ENCODE results near the gene FUCA2. TPM values are rescaled to one million over a fixed set of nuclear protein-coding genes. Genes with fewer than 3 reads are reported as not detected.

Gene FUCA2
- total and polyA plus RNA-seq, 2 of the 8 experiments (the other 6 are each of a cell fraction or from before 2014, with no cell fraction given), result 24.2 to 47.2 TPM

DNA sequence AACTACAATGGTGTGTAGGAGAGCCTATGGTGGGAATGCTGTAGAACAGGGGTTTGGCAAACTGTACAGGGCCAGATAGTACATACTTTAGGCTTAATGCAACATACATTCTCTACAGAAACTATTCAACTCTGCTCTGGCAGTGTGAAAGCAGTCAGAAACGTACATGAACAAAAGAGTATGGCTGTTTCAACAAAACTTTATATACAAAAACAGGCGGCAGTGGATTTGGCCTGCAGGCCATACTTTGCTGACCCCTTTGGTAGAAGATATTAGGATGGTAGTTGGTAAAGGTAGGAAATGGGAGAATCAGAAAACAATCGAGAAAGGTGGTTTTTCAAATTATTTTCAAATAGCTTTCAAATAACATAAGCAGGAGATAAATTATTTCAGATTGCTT, 24.8 kb downstream of the FUCA2 start:
- H3K27me3 ChIP-seq (replicated peaks in 1 of 4; ENCODE audit: control insufficient read depth in 3 of 4, extremely low read depth in 1 of 4, insufficient read depth in 3 of 4, low read length in 3 of 4), result no peaks in the 10 kb centered on the region
- 85% methylated on average over 3 of the region's 3 CpGs; no CpG with 5 or more reads in 1 of the 2 experiments for WGBS, 2 experiments (ENCODE audit: extremely low coverage in 1 of 2, insufficient coverage in 1 of 2, insufficient read length in 1 of 2, insufficient replicate concordance in 2 of 2, low coverage in 1 of 2, low lambda C conversion rate in 2 of 2, missing lambda C conversion rate in 1 of 2)
- H3K56ac ChIP-seq (replicated peaks; ENCODE audit: insufficient read length, low read depth, low read length), result no peak overlapping the region
- H2BK15ac ChIP-seq (ENCODE audit: low read length), result no peak overlapping the region
- H4K91ac ChIP-seq (replicated peaks; ENCODE audit: insufficient read length, low read length), result no peak overlapping the region
- H2BK5ac ChIP-seq (ENCODE audit: low read depth, low read length), result no peak overlapping the region
- no peak overlapping the region for H3K23ac ChIP-seq (ENCODE audit: insufficient read length)
- no peak overlapping the region for H3K4me2 ChIP-seq (ENCODE audit: insufficient read depth in 1 of 2, low read depth in 2 of 2, low read length in 2 of 2)
- H2AK5ac ChIP-seq (ENCODE audit: low read depth, low read length), result no peak overlapping the region
- TF ChIP-seq SAP30 (IDR thresholded peaks at IDR 0.05; ENCODE audit: insufficient read depth, insufficient replicate concordance, low read length), result no peak
- TF ChIP-seq, protein P1, sequence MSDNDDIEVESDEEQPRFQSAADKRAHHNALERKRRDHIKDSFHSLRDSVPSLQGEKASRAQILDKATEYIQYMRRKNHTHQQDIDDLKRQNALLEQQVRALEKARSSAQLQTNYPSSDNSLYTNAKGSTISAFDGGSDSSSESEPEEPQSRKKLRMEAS (IDR thresholded peaks at IDR 0.05), result no peak
- no peak for TF ChIP-seq CBX8 (IDR thresholded peaks at IDR 0.05; ENCODE audit: borderline replicate concordance, low read depth, low read length)
- no peak overlapping the region for H3K4me3 ChIP-seq (ENCODE audit: extremely low read depth in 1 of 4, insufficient read depth in 2 of 4, low read depth in 3 of 4, low read length in 4 of 4)
- H3K4ac ChIP-seq (replicated peaks; ENCODE audit: insufficient read length, low read depth, low read length), result no peak overlapping the region
- H3K23me2 ChIP-seq (ENCODE audit: low read depth, low read length), result no peaks in the 10 kb centered on the region
- no peak overlapping the region for H2BK12ac ChIP-seq (ENCODE audit: low read depth, low read length)
- H4K8ac ChIP-seq (ENCODE audit: extremely low read depth, insufficient read depth, low read length), result no peak overlapping the region
- no peaks in the 10 kb centered on the region for H3K4me1 ChIP-seq (replicated peaks in 1 of 4; ENCODE audit: control insufficient read depth in 3 of 4, insufficient read depth in 4 of 4, low read length in 3 of 4)
- no peak for FAIRE-seq
- no peaks in the 10 kb centered on the region for H3K9me3 ChIP-seq (ENCODE audit: insufficient read depth in 2 of 2, low read depth in 1 of 2, low read length in 1 of 2)
- H4K20me1 ChIP-seq (replicated peaks in 1 of 2; ENCODE audit: control insufficient read depth in 1 of 2, insufficient read depth in 2 of 2, low read length in 2 of 2), result peaks cover 0 to 2% of the 10 kb centered on the region in 2 experiments
- no peak overlapping the region for H3K14ac ChIP-seq (ENCODE audit: insufficient read length)
- H3K18ac ChIP-seq (ENCODE audit: extremely low read depth, low read length), result no peak overlapping the region
- no peaks in the 10 kb centered on the region; a peak in 1 of 4 replicates for H3K79me2 ChIP-seq (ENCODE audit: control insufficient read depth in 1 of 2, insufficient read depth in 2 of 2, low read length in 2 of 2)
- ChIA-PET CTCF (ENCODE audit: partially characterized antibody) (interaction anchor here (1.1 kb wide), 4 partner anchors 10 to 26 kb away, joined by 3 read pairs; no protein-coding TSS in a partner anchor), POLR2A (ENCODE audit: partially characterized antibody) (interaction anchor here (0.6 kb wide), 1 partner anchor 890 kb away, joined by 3 read pairs; no protein-coding TSS in a partner anchor)
- no peak overlapping the region for H2BK20ac ChIP-seq (ENCODE audit: low read length)
- DNase-seq (ENCODE audit: low read depth in 1 of 2, low spot score in 2 of 2), result no peak
- H3K36me3 ChIP-seq (ENCODE audit: control insufficient read depth in 2 of 4, insufficient read depth in 4 of 4, low read length in 3 of 4), result no peaks in the 10 kb centered on the region
- H3K9ac ChIP-seq (replicated peaks in 1 of 4; ENCODE audit: extremely low read depth in 1 of 4, low read depth in 3 of 4, low read length in 3 of 4), result no peak overlapping the region
- H3K79me1 ChIP-seq (ENCODE audit: low read depth, low read length), result no peaks in the 10 kb centered on the region
- H2BK120ac ChIP-seq (replicated peaks; ENCODE audit: low read depth, low read length), result no peak overlapping the region
- no peak overlapping the region for H2AFZ ChIP-seq (ENCODE audit: low read length)
- no peak overlapping the region for H3K27ac ChIP-seq (ENCODE audit: low read depth, low read length)
- no peak overlapping the region for H4K5ac ChIP-seq (ENCODE audit: insufficient read length, low read depth, low read length)

Data from H1 (cell line).